Posterior cingulate gyrus (tissue), 11 donors: Measurements from ENCODE around the gene MRPL20.
"Not testable (repeated sequence)": the region's sequence is repeated elsewhere in the genome, so short reads cannot be mapped to it uniquely, and the experiment has no call there.

Source experiments
- DNase-seq, 10 donors: peaks; one replicate each; pipeline versions ENCODE4 v3.0.0 to v3.0.0-alpha.2; 2020 to 2021; ENCODE audit warnings: mixed read lengths in 3 of 10
- intact Hi-C: fragments of 100-400 bp; cut with DNase I; formaldehyde crosslinking; loops from one replicate; pipeline ENCODE4 v1.15.1; 2023

The MRPL20 gene

GRCh38 chr1:1393428-1393827, 13.7 kb downstream of the MRPL20 start:
- intact Hi-C loops = no loop called here

GRCh38 chr1:1393014-1393413, 14.1 kb downstream of the MRPL20 start:
- intact Hi-C loops = no loop called here
- DNase-seq = peak in 3 of 10 donors; percentile 21 to 34 (median 27)

More at GRCh38 chr1:1393428-1393827, 13.7 kb downstream of the MRPL20 start:
- DNase-seq = peak in 3 of 10 donors; percentile 27 to 50 (median 28)

GRCh38 chr1:1391225-1391624, 15.9 kb downstream of the MRPL20 start:
- intact Hi-C loops = no loop called here
- DNase-seq = peak in 3 of 10 donors; percentile 58 to 71 (median 60)

- intact Hi-C loops = no loop called here
- peak in 3 of 10 donors; percentile 25 to 36 (median 29) for DNase-seq
Observed at GRCh38 chr1:1390675-1391074, 16.4 kb downstream of the MRPL20 start.

GRCh38 chr1:1388078-1388472, 19.0 kb downstream of the MRPL20 start:
- peak in 2 of 10 donors; percentile 32 to 54 for DNase-seq
- intact Hi-C loops = no loop called here

GRCh38 chr1:1387098-1388077, 19.7 kb downstream of the MRPL20 start:
- DNase-seq = peak in 2 of 10 donors; percentile 64 to 67
- intact Hi-C loops = no loop called here

GRCh38 chr1:1385931-1386330, 21.2 kb downstream of the MRPL20 start:
- intact Hi-C loops = no loop called here
- peak in 2 of 10 donors; percentile 1 to 16 for DNase-seq

GRCh38 chr1:1385339-1385738, 21.8 kb downstream of the MRPL20 start:
- intact Hi-C loops = not testable (repeated sequence)
- peak in 2 of 10 donors; percentile 14 to 47 for DNase-seq

- peak in 1 of 10 donors; percentile 46 for DNase-seq
- intact Hi-C loops = no loop called here
Observed at GRCh38 chr1:1381294-1381693, 25.8 kb downstream of the MRPL20 start.

- intact Hi-C loops = no loop called here
- peak in 1 of 10 donors; percentile 57 for DNase-seq
Observed at GRCh38 chr1:1380860-1381259, 26.2 kb downstream of the MRPL20 start.

- intact Hi-C loops = loop anchor here (10.0 kb wide), 1 partner anchor 253 kb away; no protein-coding TSS in a partner anchor
- no peak for DNase-seq
Observed at GRCh38 chr1:1377540-1378205, 29.4 kb downstream of the MRPL20 start.

GRCh38 chr1:1376551-1377226, 30.4 kb downstream of the MRPL20 start:
- no peak for DNase-seq
- intact Hi-C loops = loop anchor here (10.0 kb wide), 1 partner anchor 252 kb away; no protein-coding TSS in a partner anchor

GRCh38 chr1:1374929-1375662, 32.0 kb downstream of the MRPL20 start, which contains the start of gene AURKAIP1:
Gene AURKAIP1, minus strand, starts transcription at chr1:1375207. Its CDS starts 451 bp downstream, at chr1:1374756.
- intact Hi-C loops = loop anchor here (2.0 to 10.0 kb wide), 2 partner anchors 32 to 250 kb away; partner anchors contain the start of gene MRPL20
- DNase-seq = peak; percentile 95 to 100 (median 98)

- intact Hi-C loops = loop anchor here (2.0 to 10.0 kb wide), 2 partner anchors 32 to 250 kb away; partner anchors contain the start of gene MRPL20
- DNase-seq = peak in 1 of 10 donors; percentile 85
Observed at GRCh38 chr1:1374589-1374928, 32.5 kb downstream of the MRPL20 start.

- DNase-seq = peak in 1 of 10 donors; percentile 78
- intact Hi-C loops = loop anchor here (2.0 to 10.0 kb wide), 2 partner anchors 33 to 249 kb away; partner anchors contain the start of gene MRPL20
Observed at GRCh38 chr1:1373815-1374588, 33.1 kb downstream of the MRPL20 start.

GRCh38 chr1:1373051-1373814, 33.9 kb downstream of the MRPL20 start:
- intact Hi-C loops = loop anchor here (10.0 kb wide), 1 partner anchor 248 kb away; no protein-coding TSS in a partner anchor

More at GRCh38 chr1:1373051-1373814, 33.9 kb downstream of the MRPL20 start:
- DNase-seq = peak in 1 of 10 donors; percentile 76
